CD14-positive monocyte (primary cell): Measurements from ENCODE around the gene MACF1. TPM values are rescaled to one million over a fixed set of nuclear protein-coding genes. Genes with fewer than 3 reads are reported as not detected.
A peak's percentile ranks its signal among the peaks of the same experiment; 100 is the strongest.

ENCODE experiments used
- DNase-seq, 3 donors: peaks; one replicate each; pipeline ENCODE4 v3.0.0-alpha.2; 2011 to 2022
- H2AFZ ChIP-seq: 2 replicates; pipeline ENCODE4 v1.6.0; 2012; ENCODE audit warnings: mild to moderate bottlenecking, low read depth, low read length, inconsistent platforms; ENCODE audit not compliant: insufficient read depth, poor library complexity, severe bottlenecking
- H3K27ac ChIP-seq, 2 donors: 1 replicate in 1 of 2; 2 replicates in 1 of 2; pipeline ENCODE4 v1.5.1; 2012 to 2013; ENCODE audit warnings: low read length in 2 of 2, control low read depth in 1 of 2, inconsistent platforms in 1 of 2, low read depth in 1 of 2, mild to moderate bottlenecking in 1 of 2
- H3K27me3 ChIP-seq, 2 donors: one replicate each; pipeline versions ENCODE4 v1.6.0 to v1.6.1; 2011 to 2013; ENCODE audit warnings: low read length in 2 of 2; ENCODE audit not compliant: control insufficient read depth in 2 of 2, insufficient read depth in 2 of 2
- H3K36me3 ChIP-seq, 2 donors: replicated peaks in 1 of 2; 1 replicate in 1 of 2; 2 replicates in 1 of 2; pipeline versions ENCODE4 v1.5.1 to v1.6.1; 2012 to 2013; ENCODE audit warnings: low read length in 2 of 2, control low read depth in 1 of 2, inconsistent platforms in 1 of 2, mild to moderate bottlenecking in 1 of 2; ENCODE audit not compliant: insufficient read depth in 2 of 2, control insufficient read depth in 1 of 2
- H3K4me1 ChIP-seq, 2 donors: 1 replicate in 1 of 2; 2 replicates in 1 of 2; pipeline versions ENCODE4 v1.5.1 to v1.6.1; 2012 to 2013; ENCODE audit warnings: low read length in 2 of 2, control low read depth in 1 of 2, inconsistent platforms in 1 of 2, mild to moderate bottlenecking in 1 of 2, moderate library complexity in 1 of 2; ENCODE audit not compliant: insufficient read depth in 2 of 2, control insufficient read depth in 1 of 2
- H3K4me2 ChIP-seq: replicated peaks from 2 replicates; pipeline ENCODE3; 2012; ENCODE audit warnings: low read length, moderate library complexity, mild to moderate bottlenecking; ENCODE audit not compliant: poor library complexity, severe bottlenecking; ENCODE audit errors: extremely low read depth
- H3K4me3 ChIP-seq, 3 experiments: fragments of 200-600 bp in 1 of 3; sonication (generic) in 1 of 3; replicated peaks in 1 of 3; 1 replicate in 2 of 3; 2 replicates in 1 of 3; pipeline ENCODE4 v1.5.1; 2011 to 2013; ENCODE audit warnings: low read length in 3 of 3, mild to moderate bottlenecking in 3 of 3, control low read depth in 2 of 3, low read depth in 2 of 3, inconsistent platforms in 1 of 3, moderate library complexity in 1 of 3
- H3K79me2 ChIP-seq: 2 replicates; pipeline ENCODE4 v1.6.0; 2012; ENCODE audit warnings: mild to moderate bottlenecking, control low read depth, inconsistent platforms, low read length, moderate library complexity; ENCODE audit not compliant: insufficient read depth
- H3K9ac ChIP-seq: 2 replicates; pipeline ENCODE4 v1.6.0; 2017; ENCODE audit warnings: low read length, mild to moderate bottlenecking; ENCODE audit not compliant: insufficient read depth, poor library complexity, severe bottlenecking
- H3K9me3 ChIP-seq, 2 donors: replicated peaks in 1 of 2; 1 replicate in 1 of 2; 2 replicates in 1 of 2; pipeline versions ENCODE4 v1.5.1 to v1.6.1; 2012 to 2013; ENCODE audit warnings: low read length in 2 of 2, control low read depth in 1 of 2; ENCODE audit not compliant: control insufficient read depth in 1 of 2, insufficient read depth in 1 of 2
- H4K20me1 ChIP-seq: 2 replicates; pipeline ENCODE4 v1.6.0; 2012; ENCODE audit warnings: mild to moderate bottlenecking, low read length, control low read depth, moderate library complexity; ENCODE audit not compliant: insufficient read depth
- H3K27ac Mint-ChIP-seq, 7 donors: one replicate each; pipeline ENCODE4 v1.8.0; 2020; ENCODE audit warnings: mild to moderate bottlenecking in 7 of 7, mixed read lengths in 7 of 7, moderate library complexity in 6 of 7, inconsistent platforms in 2 of 7
- H3K27me3 Mint-ChIP-seq, 3 donors: one replicate each; pipeline ENCODE4 v1.8.0; 2021 to 2022; ENCODE audit warnings: low read depth in 3 of 3, mild to moderate bottlenecking in 3 of 3, mixed read lengths in 3 of 3, moderate library complexity in 3 of 3, inconsistent platforms in 1 of 3
- H3K36me3 Mint-ChIP-seq, 2 donors: one replicate each; pipeline ENCODE4 v1.8.0; 2020; ENCODE audit warnings: mixed read lengths in 2 of 2, inconsistent platforms in 1 of 2, mild to moderate bottlenecking in 1 of 2
- H3K4me1 Mint-ChIP-seq: one replicate; pipeline ENCODE4 v1.8.0; 2020; ENCODE audit warnings: mild to moderate bottlenecking, mixed read lengths
- H3K4me3 Mint-ChIP-seq, 2 donors: one replicate each; pipeline ENCODE4 v1.8.0; 2020; ENCODE audit warnings: mild to moderate bottlenecking in 2 of 2, mixed read lengths in 2 of 2, moderate library complexity in 1 of 2
- H3K9me3 Mint-ChIP-seq, 7 donors: one replicate each; pipeline ENCODE4 v1.8.0; 2020 to 2022; ENCODE audit warnings: mixed read lengths in 7 of 7, mild to moderate bottlenecking in 6 of 7, moderate library complexity in 6 of 7, inconsistent platforms in 2 of 7
- CTCF ChIP-seq: fragments of 200-600 bp; IDR thresholded peaks from one replicate; pipeline ENCODE4 v1.8.0; 2022; ENCODE audit warnings: antibody characterized with exemption, mild to moderate bottlenecking
- WGBS: methylation state at CpG from one replicate; pipeline ENCODE4 v1.1.5; 2013; ENCODE audit warnings: missing lambda C conversion rate; ENCODE audit not compliant: insufficient coverage; 5-methylcytosine and 5-hydroxymethylcytosine counted together
- intact Hi-C, 2 donors: fragments of 100-400 bp; cut with micrococcal nuclease; formaldehyde crosslinking; loops; one replicate each; pipeline versions ENCODE4 v1.15.0 to v1.15.1; 2023
- polyA plus RNA-seq, 3 donors: library from polyadenylated mRNA; depleted of rRNA in 1 of 3; unstranded in 2 of 3; stranded (reverse) in 1 of 3; fragments of 300-500 nt in 2 of 3; fragments of >200 nt in 1 of 3; fragmentation: Illumina TruSeq in 2 of 3; gene quantifications; 1 replicate in 2 of 3; 2 replicates in 1 of 3; pipeline ENCODE4 v1.2.3, GENCODE V29; 2012 to 2021

The MACF1 gene
- polyA plus RNA-seq, 3 donors = 3.4 to 36.8 (median 4.5) TPM

GRCh38 chr1:39450956-39451606 is 246.6 kb downstream of the MACF1 start:
- no peak for DNase-seq
- no peak overlapping the region for H3K27ac ChIP-seq
- H3K36me3 ChIP-seq = peaks cover 94 to 98% of the 10 kb centered on the region in 2 donors
- TF ChIP-seq CTCF = no peak
- Mint-ChIP-seq H3K4me3 (no peak overlapping the region), H3K27ac (peak overlapping the region in 1 of 7 donors; percentile 77), H3K9me3 (no peaks in the 10 kb centered on the region), H3K4me1 (no peaks in the 10 kb centered on the region), H3K27me3 (no peaks in the 10 kb centered on the region), H3K36me3 (peaks cover 89 to 99% of the 10 kb centered on the region in 2 donors)
- H3K4me2 ChIP-seq = no peak overlapping the region
- no peak overlapping the region for H3K9ac ChIP-seq
- H3K9me3 ChIP-seq = no peaks in the 10 kb centered on the region
- H2AFZ ChIP-seq = no peak overlapping the region
- H3K4me3 ChIP-seq = no peak overlapping the region
- WGBS = 95% methylated on average over 5 of the region's 10 CpGs
- H3K79me2 ChIP-seq = no peaks in the 10 kb centered on the region
- H4K20me1 ChIP-seq = no peaks in the 10 kb centered on the region
- H3K4me1 ChIP-seq = no peaks in the 10 kb centered on the region
- intact Hi-C loops = no loop called here
- H3K27me3 ChIP-seq = no peaks in the 10 kb centered on the region

- Histone ChIP-seq H3K27ac (no peak overlapping the region), H3K9me3 (no peaks in the 10 kb centered on the region), H3K4me1 (no peaks in the 10 kb centered on the region), H3K4me3 (no peak overlapping the region), H3K9ac (no peak overlapping the region), H2AFZ (no peak overlapping the region), H3K36me3 (peaks cover 95 to 100% of the 10 kb centered on the region in 2 donors), H3K4me2 (no peak overlapping the region), H3K79me2 (no peaks in the 10 kb centered on the region), H4K20me1 (no peaks in the 10 kb centered on the region), H3K27me3 (no peaks in the 10 kb centered on the region)
- H3K9me3 Mint-ChIP-seq = no peaks in the 10 kb centered on the region
- intact Hi-C loops = no loop called here
- H3K4me1 Mint-ChIP-seq = no peaks in the 10 kb centered on the region
- no peak for DNase-seq
- no peak overlapping the region for H3K4me3 Mint-ChIP-seq
- 97% methylated on average over 7 of the region's 7 CpGs for WGBS
- no peaks in the 10 kb centered on the region for H3K27me3 Mint-ChIP-seq
- no peak overlapping the region for H3K27ac Mint-ChIP-seq
- no peak for TF ChIP-seq CTCF
- H3K36me3 Mint-ChIP-seq = peaks cover 91 to 100% of the 10 kb centered on the region in 2 donors
Measured at GRCh38 chr1:39452081-39452480, 247.6 kb downstream of the MACF1 start.
